NCI-H2171 treated with DMSO at 0.1 percent for 48 hours (cell line): ENCODE data around the gene AXIN2.

Experiments used
- DNase-seq: peaks from one replicate; lab custom pipeline; 2025; lab: John Stamatoyannopoulos, UW

Gene AXIN2

GRCh38 chr17:65556014-65556909 lies 5.2 kb downstream of the AXIN2 start:
- DNase-seq = peak; percentile 35

GRCh38 chr17:65554553-65555223 lies 6.8 kb downstream of the AXIN2 start:
- no peak for DNase-seq

GRCh38 chr17:65553646-65554552 lies 7.5 kb downstream of the AXIN2 start:
- no peak for DNase-seq

GRCh38 chr17:65553009-65553645 lies 8.3 kb downstream of the AXIN2 start:
- no peak for DNase-seq

GRCh38 chr17:65552214-65552613 lies 9.2 kb downstream of the AXIN2 start:
- DNase-seq = no peak

GRCh38 chr17:65551267-65552040 lies 10.0 kb downstream of the AXIN2 start:
- DNase-seq = no peak

GRCh38 chr17:65550758-65551157 lies 10.7 kb downstream of the AXIN2 start:
- DNase-seq = no peak

- no peak for DNase-seq
These were observed 11.3 kb downstream of the AXIN2 start for GRCh38 chr17:65550075-65550662.

- DNase-seq = no peak
These were observed 13.0 kb downstream of the AXIN2 start for GRCh38 chr17:65548269-65548969.

GRCh38 chr17:65547253-65547670 lies 14.2 kb downstream of the AXIN2 start:
- DNase-seq = no peak

- DNase-seq = peak; percentile 5
These were observed 14.9 kb downstream of the AXIN2 start for GRCh38 chr17:65546579-65546978.

- no peak for DNase-seq
These were observed 15.5 kb downstream of the AXIN2 start for GRCh38 chr17:65545705-65546523.

GRCh38 chr17:65544672-65545071 lies 16.8 kb downstream of the AXIN2 start:
- no peak for DNase-seq

GRCh38 chr17:65542610-65543009 lies 18.8 kb downstream of the AXIN2 start:
- DNase-seq = no peak

GRCh38 chr17:65542067-65542466 lies 19.4 kb downstream of the AXIN2 start:
- no peak for DNase-seq

- DNase-seq = no peak
These were observed 20.0 kb downstream of the AXIN2 start for GRCh38 chr17:65541453-65541852.

- DNase-seq = peak; percentile 38
These were observed 21.7 kb downstream of the AXIN2 start for GRCh38 chr17:65539630-65540266.
